Panc1 (cell line): ENCODE data around the gene SCPEP1. TPM values are rescaled to one million over a fixed set of nuclear protein-coding genes. Genes with fewer than 3 reads are reported as not detected.

Experiments
- ATAC-seq: fragments of 200-7000 bp; cut with Tn5 transposase; 2 replicates; pipeline ENCODE4 v1.9.1; 2020; ENCODE audit warnings: mild to moderate bottlenecking, moderate library complexity
- BruUV-seq: library from RNA; stranded (reverse); fragments of 400-500 nt; replicated peaks from 2 replicates; lab custom pipeline; 2021; lab: Mats Ljungman, UMichigan
- CTCF ChIA-PET: fragments of 300-600 bp; sonication (Branson Sonifier 250); formaldehyde crosslinking; loops from one replicate; lab custom pipeline; 2022; ENCODE audit warnings: antibody characterized with exemption; lab: Charles Lee
- POLR2A ChIA-PET: fragments of 300-600 bp; sonication (Branson Sonifier 250); formaldehyde crosslinking; loops from one replicate; lab custom pipeline; 2022; ENCODE audit warnings: antibody characterized with exemption; lab: Charles Lee
- DNase-seq: peaks from one replicate; pipeline ENCODE4 v3.0.0-alpha.2; 2010; ENCODE audit warnings: low read depth, low spot score
- H3K27ac ChIP-seq: 2 replicates; pipeline ENCODE4 v1.5.1; 2011; ENCODE audit warnings: mild to moderate bottlenecking, low read length, inconsistent platforms
- H3K27me3 ChIP-seq: fragments of 200-500 bp; sonication (Bioruptor generic); 2 replicates; pipeline ENCODE4 v1.6.0; 2014; ENCODE audit warnings: low read length, inconsistent platforms; ENCODE audit not compliant: control insufficient read depth, insufficient read depth
- H3K36me3 ChIP-seq: fragments of 200-500 bp; sonication (Bioruptor generic); 2 replicates; pipeline ENCODE4 v1.5.1; 2014; ENCODE audit warnings: inconsistent platforms, mild to moderate bottlenecking, low read length, moderate library complexity; ENCODE audit not compliant: control insufficient read depth, insufficient read depth
- H3K4me1 ChIP-seq: 2 replicates; pipeline ENCODE4 v1.5.1; 2011; ENCODE audit warnings: inconsistent platforms, mild to moderate bottlenecking, low read length, moderate library complexity; ENCODE audit not compliant: control insufficient read depth, insufficient read depth
- H3K4me3 ChIP-seq, 2 experiments: 2 replicates each; pipeline ENCODE4 v1.5.1; 2011 to 2012; ENCODE audit warnings: low read depth in 2 of 2, low read length in 2 of 2, mild to moderate bottlenecking in 2 of 2, inconsistent platforms in 1 of 2, moderate library complexity in 1 of 2
- H3K9me3 ChIP-seq: fragments of 200-500 bp; sonication (Bioruptor generic); 2 replicates; pipeline ENCODE4 v1.5.1; 2014; ENCODE audit warnings: low read depth, mild to moderate bottlenecking, inconsistent platforms, low read length, moderate library complexity; ENCODE audit not compliant: control insufficient read depth, insufficient read depth
- POLR2AphosphoS5 ChIP-seq: IDR thresholded peaks from 2 replicates; pipeline ENCODE4 v1.6.1; 2012; ENCODE audit warnings: mild to moderate bottlenecking, low read depth, low read length, moderate library complexity
- SIN3A ChIP-seq: IDR thresholded peaks from 2 replicates; pipeline ENCODE4 v1.6.1; 2012; ENCODE audit warnings: low read depth, mild to moderate bottlenecking, low read length, moderate library complexity, borderline replicate concordance; ENCODE audit not compliant: insufficient read depth
- TCF7L2 ChIP-seq: IDR thresholded peaks from 2 replicates; pipeline ENCODE4 v1.6.1; 2011; ENCODE audit warnings: mild to moderate bottlenecking, low read depth, low read length, inconsistent platforms
- in situ Hi-C: cut with HindIII; loops from 2 replicates; pipeline ENCODE4 v1.10.0; 2016; ENCODE audit warnings: low sequenced_read_pairs, low pct_unique_long_range_greater_than_20kb
- intact Hi-C: fragments of 100-400 bp; cut with micrococcal nuclease; formaldehyde crosslinking; loops from one replicate; pipeline ENCODE4 v1.10.0; 2022; ENCODE audit not compliant: unreplicated experiment
- total RNA-seq: library from RNA; stranded (reverse); gene quantifications from one replicate; pipeline ENCODE4 v1.2.1, GENCODE V29; 2021; ENCODE audit not compliant: unreplicated experiment
- TF ChIP-seq, protein P1 (sequence below), 2 experiments: IDR thresholded peaks; 2 replicates each; pipeline ENCODE4 v1.6.1; 2011 to 2012; ENCODE audit warnings: low read depth in 2 of 2, control low read depth in 1 of 2, low read length in 1 of 2, mild to moderate bottlenecking in 1 of 2, moderate library complexity in 1 of 2; ENCODE audit not compliant: insufficient read depth in 1 of 2
- TF ChIP-seq, protein P2 (sequence below): fragments of 450-650 bp; IDR thresholded peaks from 2 replicates; pipeline ENCODE4 v1.5.1; 2017; ENCODE audit warnings: mild to moderate bottlenecking

Gene SCPEP1
- total RNA-seq, 1 experiment from 2014 or later, result 50.7 TPM

DNA sequence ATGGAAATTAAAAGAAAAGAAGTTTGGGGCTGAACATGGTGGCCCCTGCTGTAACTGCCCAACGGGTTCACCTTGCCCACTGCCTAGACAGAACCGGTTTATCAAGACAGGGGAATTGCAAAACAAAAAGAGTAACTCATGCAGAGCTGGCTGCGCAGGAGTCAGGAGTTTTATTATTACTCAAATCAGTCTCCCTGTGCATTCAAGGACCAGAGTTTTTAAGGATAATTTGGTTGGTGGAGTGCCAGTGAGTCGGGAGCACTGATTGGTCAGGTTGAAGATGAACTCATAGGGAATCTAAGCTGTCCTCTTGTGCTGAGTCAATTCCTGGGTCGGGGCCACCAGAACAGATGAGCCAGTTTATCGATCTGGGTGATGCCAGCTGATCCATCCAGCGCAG lies 4.4 kb upstream of the SCPEP1 start:
- Histone ChIP-seq H3K36me3 (peaks cover 3% of the 10 kb centered on the region; the same call in 1 of the 2 replicates), H3K4me3 (no peak overlapping the region), H3K27ac (no peak overlapping the region), H3K27me3 (no peaks in the 10 kb centered on the region), H3K9me3 (no peaks in the 10 kb centered on the region), H3K4me1 (peaks cover 6% of the 10 kb centered on the region)
- ChIA-PET CTCF (no interaction called here), POLR2A (no interaction called here)
- intact Hi-C loops, result no loop called here
- ATAC-seq, result no peak
- no TSS peak for BruUV-seq
- no peak for DNase-seq
- in situ Hi-C loops, result no loop called here
- TF ChIP-seq POLR2AphosphoS5 (no peak), SIN3A (no peak), TCF7L2 (no peak)
- TF ChIP-seq, protein P1, sequence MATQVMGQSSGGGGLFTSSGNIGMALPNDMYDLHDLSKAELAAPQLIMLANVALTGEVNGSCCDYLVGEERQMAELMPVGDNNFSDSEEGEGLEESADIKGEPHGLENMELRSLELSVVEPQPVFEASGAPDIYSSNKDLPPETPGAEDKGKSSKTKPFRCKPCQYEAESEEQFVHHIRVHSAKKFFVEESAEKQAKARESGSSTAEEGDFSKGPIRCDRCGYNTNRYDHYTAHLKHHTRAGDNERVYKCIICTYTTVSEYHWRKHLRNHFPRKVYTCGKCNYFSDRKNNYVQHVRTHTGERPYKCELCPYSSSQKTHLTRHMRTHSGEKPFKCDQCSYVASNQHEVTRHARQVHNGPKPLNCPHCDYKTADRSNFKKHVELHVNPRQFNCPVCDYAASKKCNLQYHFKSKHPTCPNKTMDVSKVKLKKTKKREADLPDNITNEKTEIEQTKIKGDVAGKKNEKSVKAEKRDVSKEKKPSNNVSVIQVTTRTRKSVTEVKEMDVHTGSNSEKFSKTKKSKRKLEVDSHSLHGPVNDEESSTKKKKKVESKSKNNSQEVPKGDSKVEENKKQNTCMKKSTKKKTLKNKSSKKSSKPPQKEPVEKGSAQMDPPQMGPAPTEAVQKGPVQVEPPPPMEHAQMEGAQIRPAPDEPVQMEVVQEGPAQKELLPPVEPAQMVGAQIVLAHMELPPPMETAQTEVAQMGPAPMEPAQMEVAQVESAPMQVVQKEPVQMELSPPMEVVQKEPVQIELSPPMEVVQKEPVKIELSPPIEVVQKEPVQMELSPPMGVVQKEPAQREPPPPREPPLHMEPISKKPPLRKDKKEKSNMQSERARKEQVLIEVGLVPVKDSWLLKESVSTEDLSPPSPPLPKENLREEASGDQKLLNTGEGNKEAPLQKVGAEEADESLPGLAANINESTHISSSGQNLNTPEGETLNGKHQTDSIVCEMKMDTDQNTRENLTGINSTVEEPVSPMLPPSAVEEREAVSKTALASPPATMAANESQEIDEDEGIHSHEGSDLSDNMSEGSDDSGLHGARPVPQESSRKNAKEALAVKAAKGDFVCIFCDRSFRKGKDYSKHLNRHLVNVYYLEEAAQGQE (IDR thresholded peaks at IDR 0.05; ENCODE audit: insufficient read depth in 1 of 2, low read depth in 2 of 2, low read length in 1 of 2), result no peak
- TF ChIP-seq, protein P2, sequence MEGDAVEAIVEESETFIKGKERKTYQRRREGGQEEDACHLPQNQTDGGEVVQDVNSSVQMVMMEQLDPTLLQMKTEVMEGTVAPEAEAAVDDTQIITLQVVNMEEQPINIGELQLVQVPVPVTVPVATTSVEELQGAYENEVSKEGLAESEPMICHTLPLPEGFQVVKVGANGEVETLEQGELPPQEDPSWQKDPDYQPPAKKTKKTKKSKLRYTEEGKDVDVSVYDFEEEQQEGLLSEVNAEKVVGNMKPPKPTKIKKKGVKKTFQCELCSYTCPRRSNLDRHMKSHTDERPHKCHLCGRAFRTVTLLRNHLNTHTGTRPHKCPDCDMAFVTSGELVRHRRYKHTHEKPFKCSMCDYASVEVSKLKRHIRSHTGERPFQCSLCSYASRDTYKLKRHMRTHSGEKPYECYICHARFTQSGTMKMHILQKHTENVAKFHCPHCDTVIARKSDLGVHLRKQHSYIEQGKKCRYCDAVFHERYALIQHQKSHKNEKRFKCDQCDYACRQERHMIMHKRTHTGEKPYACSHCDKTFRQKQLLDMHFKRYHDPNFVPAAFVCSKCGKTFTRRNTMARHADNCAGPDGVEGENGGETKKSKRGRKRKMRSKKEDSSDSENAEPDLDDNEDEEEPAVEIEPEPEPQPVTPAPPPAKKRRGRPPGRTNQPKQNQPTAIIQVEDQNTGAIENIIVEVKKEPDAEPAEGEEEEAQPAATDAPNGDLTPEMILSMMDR, result no peak

DNA sequence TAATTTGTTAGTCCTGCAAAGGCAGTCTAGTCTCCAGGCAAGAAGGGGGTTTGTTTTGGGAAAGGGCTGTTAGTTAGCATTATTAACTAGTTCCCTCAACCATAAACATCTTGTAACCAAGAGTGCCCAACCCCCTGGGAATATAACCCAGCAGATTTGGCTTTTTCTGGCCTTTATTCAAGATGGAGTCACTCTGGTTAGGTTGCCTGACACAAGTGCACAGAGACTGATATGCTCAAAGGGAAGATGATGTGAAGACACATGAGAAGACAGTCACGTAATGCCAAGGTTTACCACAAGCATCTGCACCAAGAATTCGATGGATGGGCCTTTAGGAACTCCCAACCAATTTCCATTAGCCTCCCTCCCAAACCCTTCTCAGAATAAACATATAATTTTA lies 3.9 kb upstream of the SCPEP1 start:
- TF ChIP-seq TCF7L2 (no peak), SIN3A (no peak), POLR2AphosphoS5 (no peak)
- TF ChIP-seq, protein P2, result no peak
- TF ChIP-seq, protein P1 (IDR thresholded peaks at IDR 0.05; ENCODE audit: insufficient read depth in 1 of 2, low read depth in 2 of 2, low read length in 1 of 2), result no peak
- BruUV-seq, result no TSS peak
- in situ Hi-C loops, result no loop called here

More for the DNA sequence above, 3.9 kb upstream of the SCPEP1 start:
- Histone ChIP-seq H3K36me3 (peaks cover 3% of the 10 kb centered on the region; the same call in 1 of the 2 replicates), H3K9me3 (no peaks in the 10 kb centered on the region), H3K4me3 (no peak overlapping the region), H3K27me3 (no peaks in the 10 kb centered on the region), H3K4me1 (peaks cover 11% of the 10 kb centered on the region), H3K27ac (no peak overlapping the region)
- ATAC-seq (no peak), DNase-seq (no peak)
- intact Hi-C loops, result no loop called here
- POLR2A ChIA-PET, result no interaction called here
- CTCF ChIA-PET, result no interaction called here
